GM12872 (cell line): ENCODE measurements around the gene YAP1.

Experiments
- CTCF ChIP-seq: IDR thresholded peaks from 3 replicates; pipeline ENCODE4 v1.5.1; 2011; ENCODE audit warnings: low read depth, mild to moderate bottlenecking, low read length, moderate library complexity; ENCODE audit not compliant: insufficient read depth

The YAP1 gene

GRCh38 chr11:102205805-102206204 lies 95.6 kb downstream of the YAP1 start:
- no peak for TF ChIP-seq CTCF

GRCh38 chr11:102208835-102209234 lies 98.6 kb downstream of the YAP1 start:
- TF ChIP-seq CTCF: no peak

- no peak for TF ChIP-seq CTCF
Measured at GRCh38 chr11:102214623-102215022, 104.4 kb downstream of the YAP1 start.

- no peak for TF ChIP-seq CTCF
Measured at GRCh38 chr11:102216433-102217075, 106.3 kb downstream of the YAP1 start.

GRCh38 chr11:102220728-102221467 lies 110.7 kb downstream of the YAP1 start:
- TF ChIP-seq CTCF: no peak

- TF ChIP-seq CTCF: no peak
Measured at GRCh38 chr11:102223859-102224258, 113.6 kb downstream of the YAP1 start.

- TF ChIP-seq CTCF: no peak
Measured at GRCh38 chr11:102225689-102226568, 115.7 kb downstream of the YAP1 start.
